IMR-90 (cell line): ENCODE data around the gene PTPRN2. TPM values are rescaled to one million over a fixed set of nuclear protein-coding genes. Genes with fewer than 3 reads are reported as not detected.

ENCODE experiments used
- ATAC-seq: fragments of 200-7000 bp; cut with Tn5 transposase; 2 replicates; pipeline ENCODE4 v1.9.1; 2020; ENCODE audit warnings: low read depth, mild to moderate bottlenecking, moderate library complexity
- BruUV-seq: library from RNA; stranded (reverse); fragments of 400-500 nt; replicated peaks from 2 replicates; lab custom pipeline; 2021; lab: Mats Ljungman, UMichigan
- CTCF ChIA-PET: fragments of 300-600 bp; formaldehyde crosslinking; extraction: SDS; loops from one replicate; lab custom pipeline; 2021; ENCODE audit warnings: antibody characterized with exemption; lab: Yijun Ruan, JAX
- POLR2A ChIA-PET: fragments of 300-600 bp; sonication (Branson Sonifier 250); formaldehyde crosslinking; loops from one replicate; lab custom pipeline; 2022; ENCODE audit warnings: antibody characterized with exemption; ENCODE audit not compliant: unreplicated experiment; lab: Charles Lee
- DNase-seq: peaks from one replicate; pipeline ENCODE4 v3.0.0; 2013
- H2AFZ ChIP-seq: replicated peaks from 2 replicates; pipeline ENCODE3; 2013; ENCODE audit warnings: low read length, mild to moderate bottlenecking; ENCODE audit not compliant: poor library complexity
- H2AK5ac ChIP-seq: 2 replicates; pipeline ENCODE4 v1.6.1; 2013; ENCODE audit warnings: low read depth, low read length, inconsistent platforms
- H2AK9ac ChIP-seq: replicated peaks from 2 replicates; pipeline ENCODE3; 2013; ENCODE audit warnings: mild to moderate bottlenecking, low read depth, low read length, moderate library complexity; ENCODE audit not compliant: poor library complexity
- H2BK120ac ChIP-seq: 2 replicates; pipeline ENCODE4 v1.6.1; 2013; ENCODE audit warnings: low read depth, low read length, inconsistent platforms
- H2BK15ac ChIP-seq: 3 replicates; pipeline ENCODE4 v1.6.1; 2013; ENCODE audit warnings: low read depth, low read length, inconsistent platforms
- H2BK20ac ChIP-seq: 2 replicates; pipeline ENCODE4 v1.6.1; 2013; ENCODE audit warnings: low read depth, mild to moderate bottlenecking, inconsistent platforms, low read length, moderate library complexity
- H2BK5ac ChIP-seq: 2 replicates; pipeline ENCODE4 v1.6.1; 2013; ENCODE audit warnings: mild to moderate bottlenecking, low read depth, low read length, inconsistent platforms; ENCODE audit not compliant: poor library complexity, severe bottlenecking
- H3K14ac ChIP-seq: replicated peaks from 2 replicates; pipeline ENCODE4 v1.6.1; 2013; ENCODE audit warnings: low read depth, low read length, inconsistent platforms
- H3K18ac ChIP-seq: 2 replicates; pipeline ENCODE4 v1.6.1; 2013; ENCODE audit warnings: low read depth, low read length, control low read depth
- H3K23ac ChIP-seq: 2 replicates; pipeline ENCODE4 v1.6.1; 2013; ENCODE audit warnings: low read depth, low read length, inconsistent platforms
- H3K27ac ChIP-seq: 2 replicates; pipeline ENCODE4 v1.5.1; 2013; ENCODE audit warnings: mild to moderate bottlenecking, control low read depth, low read length; ENCODE audit not compliant: insufficient read depth
- H3K27me3 ChIP-seq: 2 replicates; pipeline ENCODE4 v1.6.1; 2013; ENCODE audit warnings: low read length; ENCODE audit not compliant: control insufficient read depth, insufficient read depth
- H3K36me3 ChIP-seq: 2 replicates; pipeline ENCODE4 v1.6.1; 2013; ENCODE audit warnings: low read length, mixed read lengths; ENCODE audit not compliant: control insufficient read depth, insufficient read depth
- H3K4ac ChIP-seq: 2 replicates; pipeline ENCODE4 v1.6.1; 2013; ENCODE audit warnings: low read depth, low read length, inconsistent platforms
- H3K4me1 ChIP-seq: 2 replicates; pipeline ENCODE4 v1.6.1; 2013; ENCODE audit warnings: low read length, mixed read lengths; ENCODE audit not compliant: control insufficient read depth, insufficient read depth
- H3K4me2 ChIP-seq: 2 replicates; pipeline ENCODE4 v1.6.1; 2013; ENCODE audit warnings: low read depth, mild to moderate bottlenecking, control low read depth, low read length, moderate library complexity
- H3K4me3 ChIP-seq: 2 replicates; pipeline ENCODE4 v1.5.1; 2013; ENCODE audit warnings: low read depth, mild to moderate bottlenecking, control low read depth, low read length, moderate library complexity; ENCODE audit not compliant: insufficient read depth
- H3K56ac ChIP-seq: 2 replicates; pipeline ENCODE4 v1.6.1; 2013; ENCODE audit warnings: low read length, inconsistent platforms; ENCODE audit not compliant: insufficient read depth; ENCODE audit errors: extremely low read depth
- H3K79me1 ChIP-seq, 2 experiments: 2 replicates each; pipeline ENCODE4 v1.6.1; 2013; ENCODE audit warnings: low read length in 2 of 2, inconsistent platforms in 1 of 2, low read depth in 1 of 2
- H3K9ac ChIP-seq: 2 replicates; pipeline ENCODE4 v1.6.1; 2013; ENCODE audit warnings: low read depth, low read length, control low read depth
- H3K9me1 ChIP-seq: 2 replicates; pipeline ENCODE4 v1.6.1; 2013; ENCODE audit warnings: low read length, inconsistent platforms; ENCODE audit not compliant: insufficient read depth
- H3K9me3 ChIP-seq: 2 replicates; pipeline ENCODE4 v1.6.1; 2013; ENCODE audit warnings: low read length; ENCODE audit not compliant: control insufficient read depth, insufficient read depth
- H4K20me1 ChIP-seq: 2 replicates; pipeline ENCODE4 v1.6.1; 2013; ENCODE audit warnings: low read length, inconsistent platforms; ENCODE audit not compliant: insufficient read depth
- H4K5ac ChIP-seq: 2 replicates; pipeline ENCODE4 v1.6.1; 2013; ENCODE audit warnings: mild to moderate bottlenecking, low read depth, low read length, control low read depth
- H4K8ac ChIP-seq, 2 experiments: 2 replicates each; pipeline ENCODE4 v1.6.1; 2013; ENCODE audit warnings: low read depth in 2 of 2, low read length in 2 of 2, control low read depth in 1 of 2, inconsistent platforms in 1 of 2
- H4K91ac ChIP-seq: 2 replicates; pipeline ENCODE4 v1.6.1; 2013; ENCODE audit warnings: low read depth, low read length, inconsistent platforms; ENCODE audit not compliant: insufficient read depth
- WGBS, 2 experiments: methylation state at CpG; one replicate each; pipeline versions ENCODE4 v1.1.5 to v1.1.7; 2013; ENCODE audit warnings: missing lambda C conversion rate in 2 of 2; ENCODE audit not compliant: insufficient read length in 1 of 2; ENCODE audit errors: extremely low coverage in 2 of 2; 5-methylcytosine and 5-hydroxymethylcytosine counted together
- dilution Hi-C: fragments of 300-500 bp; cut with HindIII; formaldehyde crosslinking; loops from one replicate; pipeline ENCODE4 v1.14.3; 2018; ENCODE audit warnings: low sequenced_read_pairs; ENCODE audit not compliant: unreplicated experiment
- in situ Hi-C: fragments of 300-500 bp; cut with MboI; formaldehyde crosslinking; loops from 3 replicates; pipeline ENCODE4 v1.14.3; 2019; ENCODE audit warnings: low sequenced_read_pairs, inconsistent platforms, mixed read lengths
- intact Hi-C: fragments of 100-400 bp; cut with micrococcal nuclease; formaldehyde crosslinking; loops from 2 replicates; pipeline ENCODE4 v1.10.0; 2022
- polyA plus RNA-seq, 3 experiments: library from polyadenylated mRNA; depleted of rRNA; stranded (reverse); fragments of >200 nt; gene quantifications; 2 replicates each; pipeline ENCODE4 v1.2.3, GENCODE V29; 2012; ENCODE audit warnings: low replicate concordance in 1 of 3
- total RNA-seq: library from RNA; depleted of rRNA; stranded (reverse); fragments of >200 nt; gene quantifications from 2 replicates; pipeline ENCODE4 v1.2.3, GENCODE V29; 2012
- TF ChIP-seq, protein P1 (sequence below): conservative IDR thresholded peaks from 2 replicates; pipeline ENCODE4 v1.5.1; 2012; ENCODE audit warnings: mild to moderate bottlenecking, low read depth, low read length, improper control_type of control experiment

Gene PTPRN2
- total and polyA plus RNA-seq, 2 of the 4 experiments (the other 2 are of a cell fraction): 0.03 TPM; not detected in 1

DNA sequence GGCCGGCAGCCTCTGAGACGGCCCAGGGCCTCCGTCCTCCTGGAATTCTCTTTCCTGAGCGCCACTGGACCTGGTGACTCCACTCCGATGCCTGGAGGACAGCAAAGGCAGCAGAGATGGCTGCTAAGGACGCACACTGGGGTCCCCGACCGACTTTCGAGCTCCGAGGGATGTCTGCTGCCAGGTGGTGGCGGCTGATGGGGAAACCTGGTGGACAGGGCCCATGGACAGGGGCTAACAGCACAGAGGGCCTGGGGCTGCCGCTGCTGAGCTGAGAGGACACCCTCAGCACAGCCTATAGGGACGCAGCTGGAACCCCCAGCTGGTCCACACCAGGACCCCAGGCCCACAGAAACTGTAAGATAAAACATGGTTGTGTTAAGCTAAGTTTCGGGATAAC is 884.5 kb downstream of the PTPRN2 start:
- Histone ChIP-seq H3K79me1 (no peaks in the 10 kb centered on the region), H3K9me1 (no peaks in the 10 kb centered on the region), H3K18ac (no peak overlapping the region), H2AFZ (no peak overlapping the region), H3K4ac (no peak overlapping the region), H3K9ac (no peak overlapping the region), H3K4me1 (no peaks in the 10 kb centered on the region), H4K20me1 (no peaks in the 10 kb centered on the region), H3K36me3 (no peaks in the 10 kb centered on the region), H2BK15ac (no peak overlapping the region), H4K91ac (no peak overlapping the region), H2AK5ac (no peak overlapping the region), H3K56ac (no peak overlapping the region), H3K27me3 (no peaks in the 10 kb centered on the region), H3K4me2 (no peak overlapping the region), H4K8ac (no peak overlapping the region), H3K14ac (no peak overlapping the region), H2BK20ac (no peak overlapping the region), H4K5ac (no peak overlapping the region), H2BK5ac (no peak overlapping the region), H3K27ac (no peak overlapping the region), H3K4me3 (no peak overlapping the region), H2AK9ac (no peak overlapping the region), H3K23ac (no peak overlapping the region), H2BK120ac (no peak overlapping the region), H3K9me3 (peaks cover 31% of the 10 kb centered on the region)
- ChIA-PET POLR2A (no interaction called here), CTCF (no interaction called here)
- DNase-seq (no peak), ATAC-seq (no peak)
- 64% methylated on average over 12 of the region's 14 CpGs; no CpG with 5 or more reads in 1 of the 2 experiments for WGBS, 2 experiments
- BruUV-seq: no TSS peak
- intact Hi-C loops (no loop called here), dilution Hi-C loops (no loop called here), in situ Hi-C loops (no loop called here)
- TF ChIP-seq, protein P1, sequence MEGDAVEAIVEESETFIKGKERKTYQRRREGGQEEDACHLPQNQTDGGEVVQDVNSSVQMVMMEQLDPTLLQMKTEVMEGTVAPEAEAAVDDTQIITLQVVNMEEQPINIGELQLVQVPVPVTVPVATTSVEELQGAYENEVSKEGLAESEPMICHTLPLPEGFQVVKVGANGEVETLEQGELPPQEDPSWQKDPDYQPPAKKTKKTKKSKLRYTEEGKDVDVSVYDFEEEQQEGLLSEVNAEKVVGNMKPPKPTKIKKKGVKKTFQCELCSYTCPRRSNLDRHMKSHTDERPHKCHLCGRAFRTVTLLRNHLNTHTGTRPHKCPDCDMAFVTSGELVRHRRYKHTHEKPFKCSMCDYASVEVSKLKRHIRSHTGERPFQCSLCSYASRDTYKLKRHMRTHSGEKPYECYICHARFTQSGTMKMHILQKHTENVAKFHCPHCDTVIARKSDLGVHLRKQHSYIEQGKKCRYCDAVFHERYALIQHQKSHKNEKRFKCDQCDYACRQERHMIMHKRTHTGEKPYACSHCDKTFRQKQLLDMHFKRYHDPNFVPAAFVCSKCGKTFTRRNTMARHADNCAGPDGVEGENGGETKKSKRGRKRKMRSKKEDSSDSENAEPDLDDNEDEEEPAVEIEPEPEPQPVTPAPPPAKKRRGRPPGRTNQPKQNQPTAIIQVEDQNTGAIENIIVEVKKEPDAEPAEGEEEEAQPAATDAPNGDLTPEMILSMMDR: no peak
